Activated naive CD8-positive, alpha-beta T cell treated with anti-CD3 and anti-CD28 coated beads, Interleukin-2, amount 50 U/mL, for 16 hours (primary cell): ENCODE measurements around the gene GATA5.

Experiments
- DNase-seq: peaks from one replicate; pipeline ENCODE4 v3.0.0-alpha.2; 2020; ENCODE audit warnings: low read depth, low spot score

GATA5 gene

DNA sequence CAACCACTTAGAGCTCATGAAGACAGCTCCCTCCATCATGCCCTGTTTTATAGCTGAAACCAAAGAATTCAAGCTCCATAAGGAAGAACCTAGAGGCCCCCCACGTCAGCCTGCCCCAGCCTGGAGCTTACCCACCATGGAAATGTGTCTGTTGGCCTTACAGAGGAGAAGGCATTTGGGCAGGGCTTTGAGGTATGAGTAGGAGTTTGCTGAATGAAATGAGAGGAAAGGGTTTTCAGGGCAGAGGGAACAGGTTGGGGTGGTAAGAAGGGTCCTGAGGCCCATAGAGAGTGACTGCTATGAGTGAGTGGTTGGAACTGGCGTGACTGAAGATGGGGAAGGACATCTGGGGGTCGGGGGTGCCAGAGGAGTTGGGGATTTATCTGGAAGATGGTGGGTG, 12.7 kb upstream of the GATA5 start:
- DNase-seq: no peak

DNA sequence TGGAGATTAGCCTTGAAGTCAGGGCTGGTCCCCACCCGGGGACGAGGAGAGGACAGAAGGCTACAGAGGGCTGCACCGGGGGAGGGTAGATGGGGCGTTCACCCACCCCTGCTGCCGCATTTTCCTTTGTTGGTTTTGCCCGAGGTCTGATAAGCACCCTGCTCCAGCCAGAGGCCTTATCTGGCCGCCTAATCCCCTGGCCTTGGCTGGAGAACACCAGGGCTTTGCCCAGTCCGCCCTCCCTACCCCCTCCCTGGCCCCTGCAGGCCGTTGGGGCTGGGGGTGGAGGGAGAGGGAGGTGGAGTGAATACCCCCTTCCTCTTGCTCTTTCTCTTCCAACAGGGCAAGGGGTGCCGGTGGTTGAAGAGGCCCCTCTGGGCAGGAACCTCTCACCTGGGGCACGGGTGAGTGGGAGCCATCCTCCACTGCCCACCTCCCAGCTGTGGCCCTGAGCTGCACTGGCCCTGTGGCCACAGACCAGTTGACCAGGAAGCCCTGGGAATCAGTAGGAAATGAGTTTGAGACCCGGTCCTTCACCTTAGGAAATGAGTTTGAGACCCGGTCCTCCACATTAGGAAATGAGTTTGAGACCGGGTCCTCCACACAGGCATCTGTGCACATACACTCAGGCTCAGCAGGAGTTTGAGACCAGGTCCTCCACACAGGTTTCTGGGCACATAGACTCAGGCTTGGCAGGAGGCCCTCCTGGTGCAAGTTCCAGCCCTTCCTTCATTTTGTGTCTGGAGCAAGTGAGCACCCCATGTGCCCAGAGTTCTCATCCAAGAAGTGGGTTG, 12.0 kb upstream of the GATA5 start:
- no peak for DNase-seq

- no peak for DNase-seq
Observed at GRCh38 chr20:62487118-62487517, 11.3 kb upstream of the GATA5 start.

- DNase-seq: no peak
Observed at GRCh38 chr20:62486484-62486883, 10.7 kb upstream of the GATA5 start.

GRCh38 chr20:62485701-62486089, 9.9 kb upstream of the GATA5 start:
- no peak for DNase-seq

DNA sequence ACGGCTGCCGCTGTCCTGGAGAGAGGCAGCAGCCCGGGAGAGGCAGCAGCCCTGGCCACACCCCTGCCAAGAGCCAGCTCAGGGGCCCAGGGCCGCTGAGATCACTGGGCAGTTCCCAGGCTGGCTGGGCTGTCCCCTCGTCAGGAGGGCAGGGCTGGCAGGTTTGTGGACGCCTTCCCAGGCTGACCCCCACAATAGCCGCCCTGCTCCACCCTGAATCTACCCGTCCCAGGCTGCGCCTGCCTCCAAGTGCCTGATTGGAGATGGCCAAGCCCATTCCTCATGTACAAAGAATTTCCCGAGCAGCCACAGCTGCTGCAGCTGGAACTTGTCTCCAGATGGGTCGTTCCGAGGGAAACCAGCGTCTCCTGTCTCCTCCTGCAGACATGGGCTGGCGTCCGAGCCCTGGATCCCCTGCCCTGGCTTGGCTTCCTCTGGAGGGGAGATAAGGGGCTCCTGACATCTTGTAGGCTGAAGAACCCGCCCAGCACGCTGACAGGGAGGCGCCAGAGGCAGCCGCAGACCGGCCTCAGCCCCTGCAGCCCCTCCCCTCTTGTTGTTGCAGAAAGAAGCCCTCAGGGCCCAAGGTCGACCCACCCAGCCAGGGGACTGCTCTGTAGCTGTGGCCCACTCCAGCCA, 9.4 kb upstream of the GATA5 start:
- no peak for DNase-seq

DNA sequence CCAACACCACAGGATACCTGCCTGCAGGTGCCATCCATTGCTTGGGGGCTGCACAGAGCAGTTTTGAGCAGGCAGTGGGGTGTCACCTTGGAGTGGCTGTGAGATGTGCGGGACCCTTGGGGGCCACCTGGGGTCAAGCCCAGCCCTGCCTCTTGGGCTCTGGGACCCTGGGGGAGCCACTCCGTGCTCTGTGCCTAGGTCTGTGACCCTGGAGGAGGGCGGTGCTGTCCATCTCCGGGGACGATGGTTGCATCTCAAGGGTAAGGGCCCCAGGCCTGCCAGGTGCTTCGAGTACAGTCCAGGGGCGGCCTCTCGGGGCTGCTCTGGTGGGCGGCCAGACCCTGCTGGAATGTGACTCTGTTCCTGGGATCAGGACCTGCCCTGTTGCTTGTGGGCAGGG, 8.7 kb upstream of the GATA5 start:
- no peak for DNase-seq

- DNase-seq: no peak
Observed at GRCh38 chr20:62483613-62484458, 8.0 kb upstream of the GATA5 start.

DNA sequence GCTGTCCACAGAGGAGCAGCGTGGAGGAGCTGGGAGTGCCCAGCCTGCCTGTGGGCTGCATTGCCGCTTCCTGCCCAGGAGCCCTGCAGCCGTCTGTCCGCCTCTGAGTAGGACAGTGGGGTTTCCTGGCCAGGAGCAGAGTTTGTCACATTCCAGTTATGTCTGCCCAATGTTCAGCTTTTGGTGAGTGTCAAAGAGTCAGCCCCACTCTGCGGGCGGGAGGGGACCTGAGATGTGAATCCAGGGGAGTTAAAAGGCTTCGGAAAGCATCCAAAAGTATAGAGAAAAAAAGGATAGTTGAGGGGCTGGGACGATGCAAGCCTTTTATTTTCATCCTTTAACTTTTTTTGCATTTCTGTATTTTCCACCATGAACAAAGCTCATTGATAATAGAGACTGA, 7.2 kb upstream of the GATA5 start:
- DNase-seq: no peak

DNA sequence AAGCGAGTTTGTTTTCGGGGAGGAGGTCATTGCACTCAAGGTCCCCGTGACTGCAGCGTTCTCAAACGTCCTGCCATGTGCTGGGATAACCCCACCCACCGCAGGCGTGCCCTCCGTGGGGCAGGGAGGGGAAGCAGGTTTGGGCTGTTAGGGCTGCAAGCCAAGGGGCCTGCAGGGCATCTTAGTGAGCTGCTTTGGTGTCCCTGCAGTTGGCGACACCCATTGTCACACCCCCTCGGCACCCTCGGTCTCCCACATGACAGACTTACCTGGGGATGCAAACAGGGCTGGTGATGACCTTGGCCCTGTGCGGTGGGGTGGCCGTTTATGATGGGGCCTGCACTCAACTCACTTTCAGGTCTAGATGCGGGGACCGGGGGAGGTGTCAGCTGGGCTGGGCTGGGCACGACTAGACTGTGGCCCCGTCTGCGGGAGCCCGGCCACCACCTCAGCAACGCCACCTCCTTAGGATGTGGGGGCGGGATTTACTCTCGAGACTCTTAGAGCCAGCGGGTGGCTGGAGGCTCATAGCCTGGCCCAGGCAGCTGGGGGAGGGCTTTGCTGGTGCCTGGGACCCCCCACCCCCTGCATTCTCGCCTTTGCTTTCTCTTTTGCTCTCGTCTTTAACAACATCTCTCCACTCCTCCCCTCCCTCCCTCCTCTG, 6.5 kb upstream of the GATA5 start:
- DNase-seq: no peak

DNA sequence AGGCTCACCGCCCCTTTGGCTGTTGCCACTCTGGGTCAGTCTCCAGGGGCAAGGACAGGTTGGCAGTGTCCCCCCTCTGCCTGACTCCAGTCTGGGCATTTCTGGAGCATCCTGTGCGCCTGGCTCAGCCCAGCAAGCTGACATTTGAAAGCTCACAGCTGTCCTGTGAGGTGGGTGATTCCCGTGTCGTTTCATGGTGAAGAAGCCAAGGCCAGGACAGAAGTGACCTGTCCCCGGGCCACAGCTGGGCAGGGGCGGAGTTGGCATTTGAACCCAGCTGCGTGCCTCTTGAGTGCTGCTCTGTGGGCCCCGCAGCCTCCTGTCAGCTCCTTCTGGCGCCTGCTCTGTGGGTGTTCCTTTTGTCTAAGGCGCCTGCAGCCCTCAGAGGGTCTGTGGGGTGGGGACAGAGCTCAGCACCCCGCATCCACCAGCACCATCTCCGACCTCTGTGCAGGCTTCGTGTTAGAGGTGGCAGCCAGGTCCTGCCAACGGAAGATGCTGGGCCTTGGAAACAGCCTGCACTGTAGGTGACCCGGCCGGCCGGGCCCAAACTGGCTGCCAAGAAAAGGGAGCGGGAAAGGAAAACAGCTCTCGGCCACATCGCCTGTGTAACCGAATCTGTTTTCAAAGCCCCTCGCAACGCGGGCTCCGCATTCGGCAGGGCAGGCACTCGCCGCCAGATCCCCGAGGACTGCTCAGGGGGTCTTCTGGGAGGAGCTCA, 5.8 kb upstream of the GATA5 start:
- no peak for DNase-seq

DNA sequence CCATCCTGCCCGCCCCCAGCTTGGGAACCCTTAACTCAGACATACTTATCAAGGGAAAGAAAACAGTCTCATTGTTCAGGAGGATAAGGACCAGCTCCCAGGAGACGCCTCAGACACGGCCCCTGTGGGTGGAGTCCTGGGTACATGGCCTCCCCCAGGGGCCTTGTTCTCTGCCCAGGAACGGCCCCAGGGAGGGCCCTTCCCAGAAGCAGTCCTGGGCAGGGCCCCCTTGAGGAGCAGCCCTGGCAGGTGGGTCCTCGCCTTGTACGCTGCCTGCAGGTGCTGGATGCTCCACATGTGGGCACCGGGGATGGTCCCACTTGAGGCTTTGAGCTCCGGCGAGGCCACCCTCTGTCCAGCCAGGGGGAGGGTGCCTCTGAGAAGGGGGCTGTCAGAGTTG, 4.5 kb upstream of the GATA5 start:
- DNase-seq: no peak

DNA sequence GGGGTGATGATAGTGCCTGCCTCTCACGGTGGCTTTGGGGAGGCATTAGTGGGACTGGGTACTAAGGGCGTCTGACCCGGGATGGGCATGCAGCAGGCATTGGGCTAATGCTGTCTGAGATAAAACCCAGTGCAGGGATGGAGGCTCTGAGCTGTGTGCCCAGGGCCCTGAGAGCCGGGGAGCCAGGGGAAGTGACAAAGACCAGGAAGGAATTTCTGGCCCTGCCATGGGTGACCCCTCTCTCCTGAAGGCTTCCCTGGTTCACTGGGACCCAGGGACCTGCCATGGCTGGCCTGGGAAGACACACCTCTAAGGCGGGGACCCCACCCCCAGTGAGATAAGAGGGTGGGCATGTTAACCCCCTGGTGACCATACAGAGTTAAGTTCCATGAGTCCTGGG, 3.9 kb upstream of the GATA5 start:
- DNase-seq: no peak

DNA sequence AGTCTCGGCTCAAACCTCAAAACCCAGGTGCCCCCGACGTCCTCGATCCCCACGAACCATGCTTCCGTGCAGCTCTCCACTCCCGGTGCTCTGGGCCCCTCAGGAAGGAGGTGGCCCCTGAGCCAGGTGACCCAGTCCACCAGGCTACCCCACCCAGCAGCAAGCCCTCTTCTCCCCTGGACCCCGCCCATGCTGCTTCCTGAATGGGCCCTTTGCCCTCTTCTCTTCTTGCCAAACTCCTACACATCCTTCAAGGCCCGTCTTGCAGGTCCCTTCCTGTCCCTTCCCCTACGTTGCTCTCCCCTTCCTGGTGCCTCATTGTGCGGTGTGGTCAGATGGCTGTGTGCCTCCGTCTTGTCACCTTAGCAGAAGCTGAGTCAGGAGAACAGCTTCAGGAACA, 3.4 kb upstream of the GATA5 start:
- DNase-seq: no peak

DNA sequence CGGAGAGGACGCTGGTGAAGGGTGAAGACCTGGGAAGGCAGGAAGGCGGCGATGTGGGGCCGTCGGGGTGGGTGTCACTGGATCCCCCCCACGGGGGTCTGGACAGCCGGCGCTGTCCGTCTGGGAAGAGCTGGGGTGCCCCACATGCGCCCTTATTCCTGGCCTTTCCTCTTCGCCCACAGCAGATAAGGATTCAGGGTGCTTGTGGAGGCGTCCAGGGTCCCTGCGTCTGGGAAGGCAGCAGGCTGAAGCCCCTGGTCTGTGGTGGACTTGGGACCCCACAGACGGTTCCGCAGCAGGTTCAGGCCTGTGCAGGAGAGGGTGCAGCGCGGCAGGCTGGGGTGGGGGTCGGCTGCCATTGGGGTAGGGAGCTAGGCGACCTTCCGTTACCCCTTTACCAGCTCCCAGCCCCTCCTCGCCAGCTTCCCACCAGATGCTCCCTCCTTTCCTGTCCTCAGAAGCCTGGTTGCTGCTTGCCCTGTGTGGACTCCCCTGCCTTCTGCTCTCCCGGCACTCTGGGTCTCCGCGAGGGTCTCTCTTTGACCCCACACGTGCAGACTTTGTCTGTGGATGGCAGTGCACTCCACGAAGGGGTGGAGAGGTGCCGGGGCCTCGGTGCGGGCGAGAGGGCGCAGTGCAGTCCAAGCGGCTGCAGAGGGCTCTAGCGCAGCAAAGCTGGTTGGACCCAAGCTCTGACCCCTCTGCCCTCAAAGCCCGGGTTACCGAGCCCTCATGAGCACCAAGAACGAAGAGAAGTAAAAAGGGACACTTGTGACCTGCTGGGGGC, 2.1 kb upstream of the GATA5 start:
- no peak for DNase-seq

GRCh38 chr20:62476056-62476838, 452 bp upstream of the GATA5 start:
- no peak for DNase-seq

GRCh38 chr20:62475027-62475771, 596 bp downstream of the GATA5 start:
- no peak for DNase-seq

DNA sequence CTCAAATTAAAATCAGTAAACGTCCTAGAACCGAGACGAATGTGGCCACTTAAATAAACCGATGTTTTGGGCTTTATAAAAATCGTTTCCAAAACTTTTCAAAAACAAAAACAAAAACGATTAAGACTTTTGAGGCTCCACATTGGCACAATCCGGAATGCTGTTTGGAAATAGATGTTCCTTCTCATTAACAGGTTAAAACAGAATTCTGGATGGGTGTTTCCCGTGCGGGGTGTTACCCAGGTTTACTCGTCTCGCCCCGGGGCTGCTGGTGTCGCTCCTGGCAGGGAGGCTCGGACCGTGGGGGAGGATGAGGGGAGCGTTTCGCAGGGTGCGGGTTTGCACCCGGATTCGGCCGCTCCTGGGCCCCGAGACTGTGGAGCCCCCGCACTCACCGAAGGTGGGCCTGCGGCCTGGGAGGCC, 1.2 kb downstream of the GATA5 start:
- DNase-seq: no peak
